HG03039 (cell line): Measurements from ENCODE around the gene SNORC.

ENCODE experiments used
- ATAC-seq: cut with Tn5 transposase; IDR thresholded peaks from one replicate; pipeline ENCODE4 v1.9.1; 2021; ENCODE audit warnings: mild to moderate bottlenecking, moderate library complexity; ENCODE audit not compliant: unreplicated experiment

The SNORC gene

GRCh38 chr2:232880764-232881351 is 10.8 kb downstream of the SNORC start:
- no peak for ATAC-seq

- ATAC-seq: no peak
These were observed 12.0 kb downstream of the SNORC start for GRCh38 chr2:232882085-232882484.

- no peak for ATAC-seq
These were observed 12.5 kb downstream of the SNORC start for GRCh38 chr2:232882505-232883115.

- no peak for ATAC-seq
These were observed 13.2 kb downstream of the SNORC start for GRCh38 chr2:232883116-232883721.

GRCh38 chr2:232884001-232884421 is 13.9 kb downstream of the SNORC start:
- ATAC-seq: no peak

GRCh38 chr2:232884549-232885263 is 14.6 kb downstream of the SNORC start:
- ATAC-seq: no peak

- ATAC-seq: no peak
These were observed 15.3 kb downstream of the SNORC start for GRCh38 chr2:232885264-232885961.

- ATAC-seq: no peak
These were observed 16.1 kb downstream of the SNORC start for GRCh38 chr2:232886176-232886575.

GRCh38 chr2:232886632-232887031 is 16.6 kb downstream of the SNORC start:
- no peak for ATAC-seq

- no peak for ATAC-seq
These were observed 17.2 kb downstream of the SNORC start for GRCh38 chr2:232887171-232887850.

GRCh38 chr2:232888099-232888836 is 18.2 kb downstream of the SNORC start:
- ATAC-seq: no peak

GRCh38 chr2:232888839-232889529 is 18.9 kb downstream of the SNORC start:
- no peak for ATAC-seq

- ATAC-seq: no peak
These were observed 19.9 kb downstream of the SNORC start for GRCh38 chr2:232889876-232890401.

GRCh38 chr2:232890536-232890895 is 20.5 kb downstream of the SNORC start:
- no peak for ATAC-seq

- no peak for ATAC-seq
These were observed 21.0 kb downstream of the SNORC start for GRCh38 chr2:232890896-232891601.

GRCh38 chr2:232891621-232892071 is 21.6 kb downstream of the SNORC start:
- no peak for ATAC-seq

GRCh38 chr2:232892221-232892620 is 22.2 kb downstream of the SNORC start:
- no peak for ATAC-seq

GRCh38 chr2:232892843-232893242 is 22.8 kb downstream of the SNORC start:
- no peak for ATAC-seq
